HG02970 (cell line): ENCODE results near the gene BIRC2.
"Not testable (repeated sequence)": the region's sequence is repeated elsewhere in the genome, so short reads cannot be mapped to it uniquely, and the experiment has no call there.

ENCODE experiments used
- ATAC-seq: cut with Tn5 transposase; IDR thresholded peaks from one replicate; pipeline ENCODE4 v1.9.1; 2021; ENCODE audit warnings: mild to moderate bottlenecking, moderate library complexity, moderate number of reproducible peaks; ENCODE audit not compliant: unreplicated experiment, low FRiP score

The BIRC2 gene

DNA sequence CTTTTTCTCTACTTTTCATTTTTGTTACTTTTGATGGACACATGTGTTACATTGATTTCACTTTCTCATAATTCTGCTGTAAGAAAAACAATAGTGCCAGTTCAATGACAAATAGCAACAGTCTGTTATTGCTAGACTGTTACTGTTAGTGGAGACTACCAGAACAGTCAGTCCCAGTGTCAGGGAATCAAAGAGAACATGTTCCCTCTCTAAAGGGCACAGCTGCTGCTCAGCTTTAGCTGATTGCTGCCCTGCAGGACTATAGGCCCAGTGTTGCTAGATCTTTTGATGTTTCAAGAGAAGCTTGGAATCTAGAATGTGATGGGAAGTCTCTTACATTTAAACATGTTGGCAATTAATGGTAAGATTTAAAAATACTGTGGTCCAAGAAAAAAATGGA, 26.3 kb upstream of the BIRC2 start:
- ATAC-seq = no peak

DNA sequence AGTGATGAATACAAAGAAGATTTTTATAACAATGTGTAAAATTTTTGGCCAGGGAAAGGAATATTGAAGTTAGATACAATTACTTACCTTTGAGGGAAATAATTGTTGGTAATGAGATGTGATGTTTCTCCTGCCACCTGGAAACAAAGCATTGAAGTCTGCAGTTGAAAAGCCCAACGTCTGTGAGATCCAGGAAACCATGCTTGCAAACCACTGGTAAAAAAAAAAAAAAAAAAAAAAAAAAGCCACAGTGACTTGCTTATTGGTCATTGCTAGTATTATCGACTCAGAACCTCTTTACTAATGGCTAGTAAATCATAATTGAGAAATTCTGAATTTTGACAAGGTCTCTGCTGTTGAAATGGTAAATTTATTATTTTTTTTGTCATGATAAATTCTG, 24.5 kb upstream of the BIRC2 start:
- no peak for ATAC-seq

DNA sequence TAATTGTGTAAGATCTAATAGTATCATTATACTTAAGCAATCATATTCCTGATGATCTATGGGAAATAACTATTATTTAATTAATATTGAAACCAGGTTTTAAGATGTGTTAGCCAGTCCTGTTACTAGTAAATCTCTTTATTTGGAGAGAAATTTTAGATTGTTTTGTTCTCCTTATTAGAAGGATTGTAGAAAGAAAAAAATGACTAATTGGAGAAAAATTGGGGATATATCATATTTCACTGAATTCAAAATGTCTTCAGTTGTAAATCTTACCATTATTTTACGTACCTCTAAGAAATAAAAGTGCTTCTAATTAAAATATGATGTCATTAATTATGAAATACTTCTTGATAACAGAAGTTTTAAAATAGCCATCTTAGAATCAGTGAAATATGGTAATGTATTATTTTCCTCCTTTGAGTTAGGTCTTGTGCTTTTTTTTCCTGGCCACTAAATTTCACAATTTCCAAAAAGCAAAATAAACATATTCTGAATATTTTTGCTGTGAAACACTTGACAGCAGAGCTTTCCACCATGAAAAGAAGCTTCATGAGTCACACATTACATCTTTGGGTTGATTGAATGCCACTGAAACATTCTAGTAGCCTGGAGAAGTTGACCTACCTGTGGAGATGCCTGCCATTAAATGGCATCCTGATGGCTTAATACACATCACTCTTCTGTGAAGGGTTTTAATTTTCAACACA, 23.3 kb upstream of the BIRC2 start:
- no peak for ATAC-seq

DNA sequence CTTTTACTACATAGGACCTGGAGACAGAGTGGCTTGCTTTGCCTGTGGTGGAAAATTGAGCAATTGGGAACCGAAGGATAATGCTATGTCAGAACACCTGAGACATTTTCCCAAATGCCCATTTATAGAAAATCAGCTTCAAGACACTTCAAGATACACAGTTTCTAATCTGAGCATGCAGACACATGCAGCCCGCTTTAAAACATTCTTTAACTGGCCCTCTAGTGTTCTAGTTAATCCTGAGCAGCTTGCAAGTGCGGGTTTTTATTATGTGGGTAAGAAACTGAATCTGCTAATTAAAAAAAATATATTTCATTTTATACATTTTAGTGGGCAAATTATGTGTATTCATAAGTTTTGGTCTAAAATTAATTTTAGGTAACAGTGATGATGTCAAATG, 21.9 kb upstream of the BIRC2 start:
- ATAC-seq = no peak

DNA sequence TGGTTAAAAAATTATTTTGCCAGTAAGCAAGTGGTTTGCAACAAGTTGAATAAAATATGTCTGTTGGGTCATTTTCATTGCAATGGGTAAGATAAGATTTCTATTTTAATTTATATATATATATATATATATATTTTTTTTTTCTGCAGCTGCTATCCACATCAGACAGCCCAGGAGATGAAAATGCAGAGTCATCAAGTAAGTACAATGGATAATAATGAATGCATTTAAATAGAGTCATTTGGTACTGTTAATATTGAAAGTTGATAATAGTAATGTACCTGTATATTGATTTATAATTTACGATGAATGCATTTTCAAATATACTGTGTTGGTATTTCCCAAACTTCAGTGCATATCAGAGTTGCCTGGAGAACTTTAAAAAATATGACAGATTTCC, 18.3 kb upstream of the BIRC2 start:
- no peak for ATAC-seq

DNA sequence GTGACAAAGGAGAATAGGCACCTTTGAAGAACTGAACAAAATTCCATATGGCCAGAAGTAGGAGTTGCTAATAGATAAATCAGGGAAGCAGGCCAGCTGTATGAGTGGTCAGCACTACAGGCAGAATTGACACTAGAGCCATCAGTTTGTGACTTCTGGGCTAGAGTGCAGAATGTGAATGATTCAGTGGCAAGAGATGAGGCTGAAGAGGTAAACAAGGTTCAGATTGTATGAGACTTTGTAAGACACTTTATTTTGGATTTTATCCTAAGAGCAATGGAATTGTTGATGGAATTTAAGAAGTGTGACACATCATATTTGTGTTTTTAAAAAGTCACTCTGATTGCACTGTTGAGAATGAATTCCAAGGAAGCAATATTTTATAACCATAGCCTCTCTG, 16.8 kb upstream of the BIRC2 start:
- no peak for ATAC-seq

DNA sequence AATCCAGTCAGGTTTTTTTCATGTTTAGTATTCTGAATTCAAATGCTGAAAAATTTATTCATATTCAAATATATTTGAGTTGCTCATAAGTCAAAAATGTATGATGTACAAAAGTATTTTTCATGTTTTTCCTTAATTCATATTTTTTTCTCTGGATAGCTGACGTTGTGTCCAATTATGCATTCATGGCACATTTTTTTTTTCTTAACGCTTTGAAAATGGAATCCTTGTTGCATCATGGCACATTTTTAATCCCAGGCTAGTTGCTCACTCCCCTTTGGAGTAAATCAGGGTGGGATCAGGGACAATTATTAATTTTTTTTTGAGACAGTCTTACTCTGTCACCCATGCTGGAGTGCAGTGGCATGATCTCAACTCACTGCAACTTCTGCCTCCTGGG, 15.7 kb upstream of the BIRC2 start:
- ATAC-seq = no peak

DNA sequence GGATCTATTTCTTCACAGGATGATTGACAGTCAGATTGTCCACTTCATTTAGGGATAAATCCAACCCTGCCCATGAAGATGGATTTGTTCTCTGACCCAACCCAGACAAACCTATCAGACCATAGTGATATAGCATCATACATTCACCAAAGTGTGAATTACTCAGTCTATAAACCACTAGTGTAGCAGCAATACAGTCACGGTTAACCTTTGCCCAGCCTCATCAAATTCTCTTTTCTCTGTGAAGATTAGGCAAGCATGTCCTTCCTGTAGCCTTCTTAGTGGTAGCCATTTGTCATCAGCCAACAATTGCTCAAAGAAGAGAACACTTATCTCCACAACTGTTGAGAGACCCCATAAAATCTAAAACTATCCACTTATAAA, 14.4 kb upstream of the BIRC2 start:
- no peak for ATAC-seq

DNA sequence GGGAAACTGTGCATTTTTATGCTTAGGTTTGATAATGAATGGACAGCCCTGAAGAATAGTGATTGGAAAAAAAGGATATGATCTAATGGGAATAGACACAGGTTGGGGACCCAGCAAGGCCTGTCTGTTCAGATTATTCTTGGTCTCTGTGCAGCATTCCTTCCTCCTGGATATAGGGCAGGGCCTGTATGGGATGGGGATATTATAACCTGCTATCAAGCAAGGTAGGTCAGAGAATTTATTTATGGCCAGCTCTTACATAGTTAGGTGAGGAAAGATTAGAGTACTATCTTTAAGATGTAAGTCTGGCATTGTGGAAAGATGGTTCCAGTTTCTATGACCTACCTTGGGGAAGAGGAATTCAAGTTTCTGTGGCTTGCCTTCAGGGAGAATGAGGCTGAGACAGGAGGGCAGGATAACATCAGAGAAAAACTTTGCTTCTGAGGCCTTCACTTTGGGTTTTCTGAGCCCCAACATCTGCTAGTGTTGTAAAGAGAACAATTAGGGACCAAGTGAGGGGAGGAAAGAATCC, 8.5 kb upstream of the BIRC2 start:
- no peak for ATAC-seq

DNA sequence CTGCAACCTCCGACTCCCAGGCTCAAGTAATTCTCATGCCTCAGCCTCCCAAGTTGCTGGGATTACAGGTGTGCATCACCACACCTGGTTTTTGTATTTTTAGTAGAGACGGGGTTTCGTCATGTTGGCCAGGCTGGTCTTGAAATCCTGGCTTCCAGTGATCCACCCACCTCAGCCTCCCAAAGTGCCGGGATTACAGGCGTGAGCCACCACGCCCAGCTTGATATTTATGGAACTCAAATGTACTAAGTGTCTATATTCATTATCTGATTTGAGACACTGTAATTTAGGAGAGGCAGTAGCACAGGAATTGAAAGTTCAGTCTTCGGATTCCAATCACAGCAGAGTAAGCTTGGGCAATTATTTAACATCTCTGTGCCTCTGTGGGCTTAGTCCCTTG, 5.7 kb upstream of the BIRC2 start:
- ATAC-seq = not testable (repeated sequence)

DNA sequence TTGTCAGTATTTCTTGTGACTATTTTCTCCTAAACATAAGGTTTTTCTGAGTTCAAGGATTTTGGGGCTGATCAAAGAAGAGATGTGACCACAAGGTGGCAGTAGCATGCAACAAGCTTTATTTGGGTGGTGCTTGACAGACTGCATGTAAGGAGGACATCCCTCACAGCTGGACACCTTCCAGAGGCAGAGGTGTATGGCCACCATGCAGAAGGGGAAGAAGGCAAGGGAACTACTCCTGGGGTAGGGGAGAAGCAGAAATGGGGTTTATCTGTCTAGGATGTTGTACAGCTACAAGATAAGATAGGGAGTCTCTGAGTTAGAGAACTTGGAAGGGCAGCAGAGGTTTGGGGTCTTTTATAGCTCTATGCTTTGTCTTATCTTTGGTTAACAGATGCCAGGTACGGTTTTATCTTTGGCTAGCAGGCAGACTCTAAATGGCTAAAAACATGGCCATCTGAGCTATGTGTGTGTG, 5.1 kb upstream of the BIRC2 start:
- ATAC-seq = no peak

DNA sequence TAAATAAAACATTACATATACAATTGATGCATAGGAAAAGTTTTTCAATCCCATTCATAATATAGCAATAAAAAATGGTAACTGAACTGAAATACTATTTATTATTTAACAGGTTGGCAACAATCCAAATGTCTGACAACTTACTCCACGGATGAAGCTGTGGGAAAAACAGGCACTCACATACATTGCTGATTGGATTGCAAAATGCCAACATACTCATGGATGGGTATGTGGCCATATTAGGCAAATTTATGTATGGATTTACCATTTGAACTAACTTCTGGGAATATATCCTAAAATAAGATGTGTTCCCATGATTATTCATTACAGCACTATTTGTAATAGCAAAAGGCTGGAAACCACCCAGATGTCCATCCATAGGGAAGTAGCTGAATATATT, 3.2 kb upstream of the BIRC2 start:
- no peak for ATAC-seq

DNA sequence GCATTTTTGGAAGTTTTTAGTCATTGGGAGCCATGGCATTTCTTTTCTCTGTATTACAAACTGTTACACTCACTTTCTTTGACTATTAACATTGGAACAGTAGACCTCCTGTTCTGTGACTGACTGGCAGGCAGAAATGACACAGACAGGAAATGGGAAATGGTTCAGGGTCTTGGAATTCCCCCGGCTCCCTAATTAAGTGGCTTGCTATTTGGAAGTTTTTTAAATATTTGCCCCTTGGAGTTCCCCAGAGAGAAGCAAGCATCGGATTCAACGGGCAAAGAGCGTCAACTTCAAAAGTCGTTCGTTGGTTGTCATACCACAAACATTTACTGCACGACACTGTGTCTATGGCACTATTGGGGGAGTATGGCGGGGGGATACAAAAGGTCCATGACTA, 1.1 kb upstream of the BIRC2 start:
- no peak for ATAC-seq

DNA sequence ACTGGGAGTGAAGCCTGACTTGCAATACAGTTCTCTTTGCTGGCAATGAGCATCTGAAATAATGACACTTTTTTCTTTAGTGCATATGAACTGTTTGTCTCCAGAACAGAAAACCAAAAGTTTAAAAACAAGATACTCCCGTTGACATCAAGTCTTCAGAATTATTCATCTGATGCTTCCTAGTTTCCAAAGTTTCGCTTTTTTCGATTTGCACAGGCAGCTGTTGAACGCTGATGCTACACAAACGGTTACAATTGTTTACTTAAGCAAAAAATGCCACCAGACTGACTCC, 612 bp upstream of the BIRC2 start:
- no peak for ATAC-seq

DNA sequence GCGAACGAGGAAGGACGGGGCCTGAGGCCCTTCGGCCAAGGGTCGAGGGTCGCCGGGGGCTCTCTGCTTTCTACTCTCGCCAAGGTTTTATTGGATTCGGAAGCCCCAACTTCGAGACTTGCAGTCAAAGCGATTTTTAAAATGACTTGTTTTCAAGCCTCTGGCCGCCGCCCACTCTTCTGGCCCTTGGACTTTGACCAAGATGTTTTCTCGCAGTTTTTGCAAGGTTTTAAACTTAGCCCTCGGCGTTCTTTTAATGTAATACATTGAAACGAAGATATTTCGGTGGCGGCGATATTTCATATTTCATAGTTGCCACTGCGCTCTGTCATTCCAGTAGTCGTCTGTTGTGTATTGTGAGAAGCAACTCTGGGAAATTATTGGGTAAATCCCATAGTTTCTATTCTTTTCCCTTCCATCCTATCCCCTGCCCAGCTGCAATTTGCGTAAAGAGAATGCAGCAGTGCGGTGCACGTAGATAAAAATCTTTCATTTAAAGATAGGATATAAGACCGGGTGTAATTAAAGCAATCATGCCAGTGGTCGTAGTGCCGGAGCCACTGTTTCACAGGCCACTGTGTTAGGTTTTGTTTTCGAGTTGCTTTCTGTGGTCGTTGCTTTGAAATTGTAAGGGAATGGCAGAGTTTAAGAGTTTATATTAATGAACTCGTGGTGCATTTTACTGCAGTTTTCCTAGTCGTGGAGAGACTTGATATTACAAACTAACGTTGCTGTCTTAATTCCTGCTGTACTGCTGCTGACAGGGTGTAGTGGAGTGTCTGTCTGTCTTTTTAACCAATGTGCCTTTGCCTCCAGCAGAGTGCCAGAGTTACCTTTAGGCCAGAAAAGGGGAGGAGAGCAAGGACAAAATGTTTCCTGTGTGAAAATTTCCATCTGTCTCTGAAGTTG, 702 bp downstream of the BIRC2 start:
- ATAC-seq = no peak

DNA sequence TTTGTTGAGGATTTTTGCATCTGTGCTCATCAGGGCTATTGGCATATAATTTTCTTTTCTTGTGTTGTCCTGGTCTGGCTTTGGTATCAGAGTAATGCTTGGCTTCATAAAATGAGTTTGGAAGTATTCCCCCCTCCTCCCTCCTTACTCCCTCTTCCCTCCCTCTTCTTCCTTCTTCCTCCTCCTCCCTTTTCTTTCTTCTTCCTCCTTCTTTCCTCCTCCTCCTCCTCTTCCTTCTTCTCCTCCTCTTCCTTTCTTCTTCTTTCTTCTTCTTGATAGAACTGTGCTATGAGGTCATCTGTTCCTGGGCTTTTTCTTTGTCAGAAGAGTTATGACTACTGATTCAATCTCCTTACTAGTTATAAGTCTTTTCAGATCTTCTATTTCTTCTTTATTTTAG, 10.1 kb downstream of the BIRC2 start:
- no peak for ATAC-seq

DNA sequence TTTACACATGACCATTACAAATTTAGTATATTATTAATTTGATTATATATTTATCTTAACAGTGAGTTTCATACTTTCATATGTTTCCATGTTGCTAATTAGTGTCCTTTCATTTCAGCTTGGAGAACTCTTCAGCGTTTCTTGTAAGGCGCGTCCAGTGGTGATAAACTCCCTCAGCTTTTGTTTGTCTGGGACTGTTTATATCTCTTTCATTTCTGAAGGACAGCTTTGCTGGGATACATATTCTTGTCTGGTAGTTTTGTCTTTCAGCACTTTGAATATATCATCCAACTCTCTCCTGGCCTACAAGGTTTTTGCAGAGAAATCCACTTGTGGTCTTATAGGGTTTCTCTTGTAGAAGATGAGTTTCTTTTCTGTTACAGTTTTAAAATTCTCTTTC, 12.4 kb downstream of the BIRC2 start:
- no peak for ATAC-seq

DNA sequence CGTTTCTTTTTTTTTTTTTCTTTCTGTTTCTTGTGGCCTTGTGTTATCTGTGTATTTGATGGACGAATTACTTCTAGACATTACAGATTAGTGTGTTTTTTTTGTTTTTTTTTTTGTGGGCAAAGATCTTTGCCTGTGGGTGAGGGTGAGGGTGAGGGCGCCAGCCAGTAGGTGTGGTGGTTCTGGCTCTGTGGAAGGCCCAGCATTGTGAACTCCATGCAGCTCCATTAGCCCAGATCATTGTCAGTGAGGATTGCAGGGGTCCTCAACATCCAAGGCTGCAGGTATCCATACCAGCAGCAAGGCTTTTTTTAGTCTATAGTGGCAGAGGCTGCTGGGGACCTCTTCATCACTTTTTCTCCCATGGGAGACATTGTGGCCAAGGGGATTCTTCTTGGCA, 13.7 kb downstream of the BIRC2 start:
- ATAC-seq = no peak

DNA sequence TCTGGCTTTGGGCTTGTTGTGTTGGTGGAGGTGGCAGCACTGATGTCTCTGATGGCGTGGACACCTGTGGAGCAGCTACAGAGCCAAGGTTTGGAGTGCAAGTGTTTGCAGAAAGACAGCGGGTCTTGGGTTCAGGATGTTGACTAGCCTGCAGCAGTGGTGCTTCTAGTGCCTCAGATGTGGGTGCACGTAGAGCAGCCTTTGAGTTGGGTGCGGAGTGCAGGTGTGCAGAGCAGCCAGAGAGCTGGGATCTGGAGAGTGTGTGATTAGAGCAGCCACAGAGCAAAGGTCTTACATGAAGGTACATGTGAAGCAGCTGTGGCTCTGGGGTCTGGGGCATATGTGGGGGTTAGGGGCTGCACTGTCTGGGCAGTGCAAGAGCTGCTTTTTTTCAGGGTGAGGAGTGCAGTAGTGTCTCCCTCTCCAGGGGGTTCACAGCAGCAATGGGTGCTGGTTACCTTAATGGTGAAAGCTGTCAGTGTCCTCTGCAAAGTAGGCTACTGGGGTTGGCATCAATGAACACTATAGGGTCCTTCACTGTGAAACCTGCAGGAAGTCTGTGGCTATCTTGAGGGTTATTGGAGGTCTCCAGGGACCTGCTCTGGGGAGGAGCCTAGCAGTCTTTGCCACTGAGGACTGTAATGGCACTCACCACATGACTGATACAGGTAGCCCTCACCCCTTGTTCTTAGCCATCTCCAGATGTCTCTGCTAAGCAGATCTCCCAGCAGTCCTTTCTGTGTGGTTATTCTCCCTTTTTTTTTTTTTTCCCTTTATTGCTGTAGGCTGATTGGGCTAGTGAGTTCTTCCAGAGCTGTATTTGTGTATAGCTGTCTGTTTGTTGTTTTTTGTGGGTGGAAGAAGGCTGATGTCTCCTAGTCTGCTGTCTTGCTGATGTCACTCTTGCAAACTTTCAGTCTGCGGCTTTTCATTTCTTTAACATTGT, 14.3 kb downstream of the BIRC2 start:
- no peak for ATAC-seq

DNA sequence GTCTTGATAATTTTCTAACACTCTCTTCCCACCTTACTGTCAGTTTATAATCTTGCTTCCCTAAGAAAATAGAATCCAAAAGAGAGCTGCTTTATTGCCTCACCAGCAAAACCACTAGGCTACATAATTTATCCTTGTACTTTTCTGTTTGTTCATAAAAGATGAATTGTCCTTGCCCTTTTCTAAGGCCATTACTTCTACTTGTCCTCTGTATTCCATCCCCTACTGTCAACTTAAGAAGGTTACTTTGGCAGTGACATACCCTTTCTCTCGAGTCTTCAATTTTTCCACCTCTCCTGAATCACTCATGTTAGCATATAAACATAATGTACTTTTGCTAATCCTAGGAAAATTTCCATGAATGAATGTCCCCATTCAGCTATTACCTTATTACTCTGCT, 18.0 kb downstream of the BIRC2 start:
- ATAC-seq = no peak

DNA sequence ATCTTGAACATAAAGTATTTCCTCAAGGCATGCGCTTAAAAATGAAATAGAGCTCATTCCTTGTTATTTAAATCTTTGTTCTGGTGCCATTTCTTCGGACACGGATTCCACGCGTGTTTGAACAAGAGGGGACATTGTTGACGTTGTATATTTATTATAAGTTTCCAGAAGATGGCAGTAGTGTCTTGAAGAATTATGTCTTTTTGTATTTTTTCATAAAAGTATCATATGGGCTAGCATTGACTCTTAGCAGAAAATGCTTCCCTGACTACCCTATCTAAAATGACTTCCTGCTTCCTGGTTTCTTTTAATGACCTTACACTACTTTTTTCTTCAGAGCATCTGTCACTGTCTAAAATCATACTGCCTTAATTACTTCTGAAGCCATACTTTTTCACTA, 20.4 kb downstream of the BIRC2 start:
- ATAC-seq = no peak
